ENCODE measurements around the gene DCP1B. TPM values are rescaled to one million over a fixed set of nuclear protein-coding genes. Genes with fewer than 3 reads are reported as not detected.

Gene DCP1B
- total RNA-seq, 2 experiments from 2014 or later: 12.8 to 13.3 TPM

- no peaks in the 10 kb centered on the region for H3K36me3 Mint-ChIP-seq (ENCODE audit: low read depth)
- ChIA-PET CTCF (interaction anchor here (1.5 kb wide), 1 partner anchor 17 kb away, joined by 12 read pairs; no protein-coding TSS in a partner anchor), POLR2A (no interaction called here)
- peaks cover 13% of the 10 kb centered on the region for H3K27me3 Mint-ChIP-seq (ENCODE audit: low read depth)
- H3K4me3 Mint-ChIP-seq: no peak overlapping the region
- DNase-seq: peak; percentile 12
- H3K27ac Mint-ChIP-seq: no peak overlapping the region
- H3K4me1 Mint-ChIP-seq (ENCODE audit: low read depth): peaks cover 28% of the 10 kb centered on the region
- ATAC-seq: no peak
- no peaks in the 10 kb centered on the region for H3K9me3 Mint-ChIP-seq (ENCODE audit: insufficient read depth)
These were observed 82.1 kb downstream of the DCP1B start for GRCh38 chr12:1922075-1922709.

DNA sequence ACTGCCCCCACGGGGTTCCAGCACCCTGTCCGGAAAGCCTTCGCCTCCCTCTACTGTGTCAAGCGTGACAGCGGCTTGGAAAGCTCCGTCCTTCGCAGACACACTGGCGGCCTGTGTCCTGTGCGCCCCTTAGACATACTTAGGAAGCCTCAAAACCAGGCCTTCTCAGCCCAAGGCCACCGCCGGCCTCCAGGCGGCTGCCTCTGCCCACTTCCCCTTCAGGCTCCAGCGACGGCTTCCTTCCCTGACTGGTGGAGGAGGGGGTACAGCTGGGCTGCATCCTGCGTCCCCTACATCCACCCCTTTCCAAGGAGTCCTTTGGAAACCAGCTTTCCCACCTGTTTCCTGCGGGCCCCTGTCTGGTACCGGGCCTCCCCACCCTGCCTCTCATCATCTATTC lies 83.3 kb downstream of the DCP1B start:
- peaks cover 18% of the 10 kb centered on the region for H3K27me3 Mint-ChIP-seq (ENCODE audit: low read depth)
- no peaks in the 10 kb centered on the region for H3K9me3 Mint-ChIP-seq (ENCODE audit: insufficient read depth)
- no peak overlapping the region for H3K27ac Mint-ChIP-seq

DNA sequence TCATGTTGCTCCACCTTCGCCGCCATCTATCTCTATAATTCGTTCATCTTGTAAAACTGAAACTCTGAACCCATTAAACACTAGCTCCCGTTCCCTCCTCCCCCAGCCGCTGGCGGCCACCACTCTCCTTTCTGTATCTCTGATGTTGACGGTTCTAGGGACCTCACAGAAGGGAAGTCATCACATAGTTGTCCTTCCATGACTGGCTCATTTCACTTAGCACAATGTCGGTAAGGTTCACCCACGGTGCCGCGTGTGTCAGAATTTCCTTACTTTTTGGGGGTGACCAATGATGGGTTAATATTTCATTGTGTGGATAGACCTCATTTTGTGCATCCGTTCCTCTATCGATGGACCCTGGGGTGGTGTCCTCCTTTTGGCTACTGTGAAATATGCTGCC lies 83.8 kb downstream of the DCP1B start:
- no peaks in the 10 kb centered on the region for H3K9me3 Mint-ChIP-seq (ENCODE audit: insufficient read depth)
- POLR2A ChIA-PET: no interaction called here

More for the DNA sequence above, 83.3 kb downstream of the DCP1B start:
- Mint-ChIP-seq H3K36me3 (ENCODE audit: low read depth) (no peaks in the 10 kb centered on the region), H3K4me3 (no peak overlapping the region), H3K4me1 (ENCODE audit: low read depth) (peaks cover 40% of the 10 kb centered on the region)
- no peak for ATAC-seq
- ChIA-PET CTCF (interaction anchor here (1.5 kb wide), 1 partner anchor 19 kb away, joined by 12 read pairs; no protein-coding TSS in a partner anchor), POLR2A (no interaction called here)
- peak; percentile 19 for DNase-seq

GRCh38 chr12:1919763-1920162 lies 84.5 kb downstream of the DCP1B start:
- no peaks in the 10 kb centered on the region for H3K9me3 Mint-ChIP-seq (ENCODE audit: insufficient read depth)
- ATAC-seq (no peak), DNase-seq (peak; percentile 12)
- ChIA-PET POLR2A (no interaction called here), CTCF (no interaction called here)
- peaks cover 45% of the 10 kb centered on the region for H3K4me1 Mint-ChIP-seq (ENCODE audit: low read depth)
- H3K36me3 Mint-ChIP-seq (ENCODE audit: low read depth): no peaks in the 10 kb centered on the region
- no peak overlapping the region for H3K27ac Mint-ChIP-seq
- no peak overlapping the region for H3K4me3 Mint-ChIP-seq
- H3K27me3 Mint-ChIP-seq (ENCODE audit: low read depth): peaks cover 18% of the 10 kb centered on the region

More for the DNA sequence above, 83.8 kb downstream of the DCP1B start:
- peak; percentile 17 for DNase-seq
- ATAC-seq: no peak
- CTCF ChIA-PET: interaction anchor here (1.5 kb wide), 1 partner anchor 19 kb away, joined by 12 read pairs; no protein-coding TSS in a partner anchor
- Mint-ChIP-seq H3K27me3 (ENCODE audit: low read depth) (peaks cover 18% of the 10 kb centered on the region), H3K27ac (no peak overlapping the region), H3K36me3 (ENCODE audit: low read depth) (no peaks in the 10 kb centered on the region), H3K4me3 (no peak overlapping the region), H3K4me1 (ENCODE audit: low read depth) (peaks cover 43% of the 10 kb centered on the region)

- no peak for ATAC-seq
- peak; percentile 13 for DNase-seq
- Mint-ChIP-seq H3K9me3 (ENCODE audit: insufficient read depth) (no peaks in the 10 kb centered on the region), H3K36me3 (ENCODE audit: low read depth) (no peaks in the 10 kb centered on the region), H3K4me1 (ENCODE audit: low read depth) (peaks cover 41% of the 10 kb centered on the region), H3K27ac (no peak overlapping the region), H3K27me3 (ENCODE audit: low read depth) (peaks cover 18% of the 10 kb centered on the region), H3K4me3 (no peak overlapping the region)
- POLR2A ChIA-PET: interaction anchor here (0.6 kb wide), 1 partner anchor 1349 kb away, joined by 3 read pairs; no protein-coding TSS in a partner anchor
- CTCF ChIA-PET: no interaction called here
These were observed 85.0 kb downstream of the DCP1B start for GRCh38 chr12:1919284-1919683.

DNA sequence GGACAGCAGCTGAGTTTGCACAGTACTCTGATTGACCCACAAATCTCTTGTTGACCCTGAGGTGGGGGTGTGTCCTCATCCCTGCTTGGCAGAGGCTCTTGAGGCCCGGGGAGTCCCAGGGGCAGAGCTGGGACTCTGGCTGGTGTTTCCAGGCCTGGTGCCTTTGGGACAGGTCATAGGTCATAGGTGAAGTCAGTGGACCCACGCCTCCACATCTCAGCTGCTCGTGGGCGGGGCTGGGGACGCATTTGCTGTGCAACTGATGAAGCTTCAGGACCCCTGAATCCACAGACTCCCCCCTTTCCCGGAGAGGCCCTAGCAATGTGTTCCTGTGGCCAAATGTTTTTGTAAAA lies 85.4 kb downstream of the DCP1B start:
- no peaks in the 10 kb centered on the region for H3K36me3 Mint-ChIP-seq (ENCODE audit: low read depth)

DNA sequence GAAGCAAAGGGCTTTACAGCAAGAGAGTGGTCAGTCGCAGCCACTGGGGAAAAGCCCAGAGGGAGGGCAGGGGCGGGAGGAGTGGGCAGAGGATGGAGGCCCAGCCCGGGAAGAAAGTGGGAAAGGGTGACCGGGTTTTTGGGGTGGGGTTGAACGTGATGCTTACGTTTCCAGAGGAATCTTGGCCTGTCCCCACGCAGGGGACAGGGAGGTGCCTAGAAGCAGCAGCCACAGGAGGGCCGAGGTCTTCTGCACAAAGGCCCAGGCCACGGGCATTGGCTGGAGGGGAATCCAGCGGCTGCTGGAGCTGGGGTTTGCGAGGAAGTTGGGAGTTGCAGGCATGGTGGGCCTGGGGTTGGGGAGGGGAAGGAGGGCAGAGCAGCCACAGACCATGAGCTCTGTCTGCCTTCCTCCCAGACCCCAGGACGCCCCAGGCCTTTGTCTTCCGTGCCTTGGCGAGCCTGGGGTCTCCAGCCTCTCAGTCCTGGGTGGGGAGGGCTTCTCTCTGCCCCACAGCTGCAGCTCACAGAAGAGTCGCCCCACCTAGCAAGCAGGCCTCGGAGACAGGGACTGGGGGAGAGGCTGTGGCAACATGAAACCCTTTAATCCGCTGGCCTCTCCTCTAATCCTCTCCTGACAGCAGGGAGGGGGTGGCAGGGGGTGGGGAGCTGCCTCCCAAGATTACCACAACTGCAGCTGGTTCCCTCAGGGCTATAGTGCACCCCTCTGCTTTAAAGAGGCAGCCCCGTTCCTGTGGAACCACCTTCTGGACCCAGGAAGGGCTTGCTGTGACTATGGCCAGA lies 86.0 kb downstream of the DCP1B start, which contains the start of gene CACNA2D4:
Gene CACNA2D4, minus strand, starts transcription at position 572 of the 803 bp plus-strand sequence. Its CDS starts 179 bp downstream, at position 393.
- ATAC-seq (no peak), DNase-seq (peak; percentile 17)
- ChIA-PET POLR2A (no interaction called here), CTCF (no interaction called here)
- no peaks in the 10 kb centered on the region for H3K36me3 Mint-ChIP-seq (ENCODE audit: low read depth)
- no peaks in the 10 kb centered on the region for H3K9me3 Mint-ChIP-seq (ENCODE audit: insufficient read depth)
- peaks cover 18% of the 10 kb centered on the region for H3K27me3 Mint-ChIP-seq (ENCODE audit: low read depth)
- peak within 1 kb of the TSS; percentile 6 for H3K27ac Mint-ChIP-seq
- H3K4me1 Mint-ChIP-seq (ENCODE audit: low read depth): peaks cover 36% of the 10 kb centered on the region
- H3K4me3 Mint-ChIP-seq: no peak within 1 kb of the TSS

More for the DNA sequence above, 85.4 kb downstream of the DCP1B start:
- H3K27me3 Mint-ChIP-seq (ENCODE audit: low read depth): peaks cover 18% of the 10 kb centered on the region
- ATAC-seq: no peak
- DNase-seq: peak; percentile 6
- peaks cover 39% of the 10 kb centered on the region for H3K4me1 Mint-ChIP-seq (ENCODE audit: low read depth)
- no peak overlapping the region for H3K27ac Mint-ChIP-seq
- CTCF ChIA-PET: no interaction called here
- no peaks in the 10 kb centered on the region for H3K9me3 Mint-ChIP-seq (ENCODE audit: insufficient read depth)
- POLR2A ChIA-PET: interaction anchor here (0.6 kb wide), 1 partner anchor 1349 kb away, joined by 3 read pairs; no protein-coding TSS in a partner anchor
- H3K4me3 Mint-ChIP-seq: no peak overlapping the region

DNA sequence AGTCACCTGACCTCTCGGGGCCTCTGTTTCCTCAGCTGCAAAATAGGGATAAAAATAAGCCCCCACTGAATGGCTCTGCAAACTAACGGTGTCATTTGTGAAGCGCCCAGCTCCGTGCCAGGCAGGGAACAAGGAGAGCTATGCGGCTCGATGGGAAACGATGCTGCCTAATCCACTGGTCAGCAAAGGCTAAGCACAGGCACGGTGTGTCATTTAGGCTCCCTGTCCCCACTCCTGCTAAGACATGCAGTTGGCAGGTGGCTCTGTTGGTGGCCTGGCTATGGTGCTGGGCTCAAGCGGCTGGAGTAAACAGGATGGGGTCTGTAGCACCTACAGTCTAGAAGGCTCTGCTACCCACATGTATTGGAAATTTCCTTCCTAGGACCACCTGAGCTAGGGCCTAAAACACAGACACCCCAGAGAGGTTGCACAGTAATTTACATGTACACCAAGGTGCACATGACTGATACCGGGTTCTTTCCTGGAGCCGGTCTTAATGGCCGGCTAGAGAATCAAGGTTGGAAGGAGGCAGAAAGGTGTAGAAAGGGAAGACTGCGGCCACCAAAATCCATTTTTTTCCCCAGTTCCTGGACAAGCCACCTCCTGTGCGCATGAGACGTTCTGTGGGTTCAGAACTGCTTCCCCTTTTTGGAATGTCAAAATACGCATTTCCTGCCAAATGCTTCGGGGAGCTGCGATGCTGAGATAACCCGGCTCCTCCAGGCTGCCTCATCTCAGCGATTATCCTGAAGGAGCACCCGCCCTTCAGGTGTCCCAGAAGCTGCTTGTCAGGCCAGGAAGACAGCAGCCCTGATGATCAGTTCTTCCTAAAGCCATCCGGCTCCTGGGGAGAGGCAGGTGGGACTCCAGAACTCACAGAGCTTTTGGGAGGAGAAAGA lies 86.8 kb downstream of the DCP1B start:
- DNase-seq: peak; percentile 10
- peak overlapping the region; percentile 6 for H3K27ac Mint-ChIP-seq
- no peak for ATAC-seq
- ChIA-PET POLR2A (no interaction called here), CTCF (interaction anchor here (3.5 kb wide), 1 partner anchor 22 kb away, joined by 24 read pairs; no protein-coding TSS in a partner anchor)
- no peaks in the 10 kb centered on the region for H3K36me3 Mint-ChIP-seq (ENCODE audit: low read depth)
- H3K9me3 Mint-ChIP-seq (ENCODE audit: insufficient read depth): no peaks in the 10 kb centered on the region
- H3K27me3 Mint-ChIP-seq (ENCODE audit: low read depth): peaks cover 16% of the 10 kb centered on the region
- H3K4me3 Mint-ChIP-seq: no peak overlapping the region
- peaks cover 36% of the 10 kb centered on the region for H3K4me1 Mint-ChIP-seq (ENCODE audit: low read depth)

DNA sequence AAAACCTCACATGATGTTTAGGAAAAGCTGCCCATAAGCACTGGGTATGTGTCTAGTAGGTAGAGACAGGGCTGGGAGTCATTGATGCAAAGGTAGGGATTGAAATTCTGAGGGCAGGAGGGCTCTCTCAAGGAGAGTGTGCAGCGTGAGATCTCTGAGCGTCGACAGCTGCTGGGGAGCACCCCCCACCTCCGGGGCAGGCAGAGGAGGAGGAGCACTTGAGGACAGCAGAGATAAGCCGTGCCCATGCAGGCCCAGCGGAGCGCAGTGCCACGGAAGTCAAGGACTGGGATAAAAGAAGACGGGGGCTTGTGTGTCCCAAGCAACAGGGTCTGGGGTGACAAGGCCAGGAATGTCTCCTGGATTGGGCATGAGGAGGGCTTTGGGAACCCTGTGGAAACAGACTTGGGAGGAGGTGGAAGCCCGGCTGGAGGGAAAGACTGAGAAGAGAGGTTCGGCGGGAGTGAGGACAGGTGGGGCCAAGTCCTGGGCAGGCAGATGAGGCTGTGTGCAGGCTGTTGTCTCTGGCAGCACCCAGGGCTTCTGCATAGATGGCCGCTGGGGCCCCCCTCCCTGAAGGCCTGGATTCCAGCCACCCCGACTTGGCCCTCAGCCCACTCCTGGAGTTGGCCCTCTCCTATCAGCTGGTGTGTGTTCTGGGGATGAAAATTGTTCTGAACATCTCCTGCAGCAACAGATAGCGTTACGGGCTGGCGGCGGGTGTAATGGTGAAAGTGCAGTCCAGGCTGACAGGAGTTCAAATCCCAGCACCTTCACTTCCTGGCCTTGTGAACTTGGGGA lies 87.7 kb downstream of the DCP1B start:
- H3K9me3 Mint-ChIP-seq (ENCODE audit: insufficient read depth): no peaks in the 10 kb centered on the region
- ATAC-seq (no peak), DNase-seq (peak; percentile 16)
- peaks cover 36% of the 10 kb centered on the region for H3K4me1 Mint-ChIP-seq (ENCODE audit: low read depth)
- CTCF ChIA-PET: interaction anchor here (1.2 to 3.5 kb wide), 4 partner anchors 9 to 125 kb away, joined by 3 to 24 read pairs (median 5); no protein-coding TSS in a partner anchor
- POLR2A ChIA-PET: no interaction called here
- peak overlapping the region; percentile 91 for H3K27ac Mint-ChIP-seq
- no peaks in the 10 kb centered on the region for H3K36me3 Mint-ChIP-seq (ENCODE audit: low read depth)
- H3K27me3 Mint-ChIP-seq (ENCODE audit: low read depth): peaks cover 16% of the 10 kb centered on the region
- H3K4me3 Mint-ChIP-seq: no peak overlapping the region

DNA sequence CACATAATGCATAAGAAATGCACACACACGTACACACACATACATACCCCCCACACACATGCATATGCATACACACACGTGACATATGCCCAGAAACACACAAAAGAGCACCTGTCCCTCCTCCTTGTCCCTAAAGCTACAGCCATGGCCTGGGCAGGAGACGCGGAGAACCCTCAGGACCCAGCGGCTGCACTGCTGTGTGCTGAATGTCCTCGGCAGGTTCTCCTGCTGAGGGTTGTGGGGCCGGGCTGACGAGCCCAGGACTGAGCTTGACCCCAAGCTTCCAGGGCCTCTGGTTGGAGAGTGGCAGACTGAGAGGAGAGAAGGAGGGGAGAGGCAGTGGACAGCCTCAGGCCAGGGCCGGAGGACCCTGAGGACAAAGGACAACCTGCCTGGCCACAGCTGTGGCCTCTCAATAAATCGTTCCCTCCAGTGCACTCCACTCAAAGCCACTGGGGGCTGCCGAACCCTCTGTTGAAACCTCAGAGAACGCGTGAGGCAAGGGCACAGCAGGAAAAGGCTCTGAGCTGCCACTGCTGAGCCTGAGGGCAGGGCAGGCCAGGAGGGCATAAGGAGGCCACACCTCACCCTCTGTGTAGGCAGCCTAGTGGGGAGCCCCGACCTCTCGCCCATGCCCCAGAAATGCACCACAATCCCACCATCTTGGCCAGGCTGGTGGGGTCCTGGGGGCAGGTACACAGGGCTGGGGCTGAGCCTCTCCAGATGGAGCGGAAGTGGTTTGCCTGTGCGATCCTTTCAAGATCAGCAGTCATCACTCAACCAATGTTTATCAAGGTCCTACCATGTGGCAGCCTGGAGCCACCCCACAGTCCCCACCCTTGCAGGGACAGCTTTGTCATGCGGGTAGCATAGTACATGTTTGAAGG lies 88.9 kb downstream of the DCP1B start:
- H3K9me3 Mint-ChIP-seq (ENCODE audit: insufficient read depth): no peaks in the 10 kb centered on the region
- no peaks in the 10 kb centered on the region for H3K36me3 Mint-ChIP-seq (ENCODE audit: low read depth)
- H3K4me1 Mint-ChIP-seq (ENCODE audit: low read depth): peaks cover 28% of the 10 kb centered on the region
- POLR2A ChIA-PET: interaction anchor here (0.6 to 1.0 kb wide), 2 partner anchors 9 to 115 kb away, joined by 3 read pairs; no protein-coding TSS in a partner anchor
- CTCF ChIA-PET: interaction anchor here (0.6 to 3.5 kb wide), 6 partner anchors 8 to 733 kb away, joined by 3 to 24 read pairs (median 4); no protein-coding TSS in a partner anchor
- peak overlapping the region; percentile 40 for H3K4me3 Mint-ChIP-seq
- H3K27me3 Mint-ChIP-seq (ENCODE audit: low read depth): peaks cover 8% of the 10 kb centered on the region
- peak; percentile 92 for ATAC-seq
- H3K27ac Mint-ChIP-seq: peak overlapping the region; percentile 91
- peak; percentile 79 for DNase-seq

All from activated CD8-positive, alpha-beta T cell treated with anti-CD3 and anti-CD28 coated beads, Interleukin-2, amount 10 ng/mL, durations not matched to agents 7 days and 5 days (primary cell).